ENCODE data around the gene TNMD. TPM values are rescaled to one million over a fixed set of nuclear protein-coding genes. Genes with fewer than 3 reads are reported as not detected.

The TNMD gene
- total and polyA plus RNA-seq, 2 of the 8 experiments (the other 6 are each of a cell fraction or from before 2014, with no cell fraction given), result 1.4 to 2.1 TPM

DNA sequence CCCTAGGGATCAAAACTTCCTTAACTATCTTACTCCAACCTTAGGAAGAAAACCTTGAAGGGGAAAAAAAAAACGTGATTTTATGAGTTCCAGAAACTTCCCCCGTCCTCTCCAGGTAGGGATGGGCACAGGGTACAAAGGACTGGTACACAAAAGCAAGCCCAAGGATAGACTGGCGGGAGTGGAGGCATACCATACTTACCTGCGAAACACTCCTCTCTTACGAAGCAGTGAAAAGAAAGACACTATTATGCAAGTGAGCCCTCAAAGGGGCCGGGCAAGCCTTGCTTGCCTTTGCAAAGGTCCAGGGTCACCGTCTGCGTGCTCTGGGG is 51.2 kb downstream of the TNMD start:
- Histone ChIP-seq H3K9ac (replicated peaks in 1 of 4; ENCODE audit: extremely low read depth in 1 of 4, low read depth in 3 of 4, low read length in 3 of 4) (peak overlapping the region; percentile 60 to 94 (median 86)), H2BK15ac (ENCODE audit: low read length) (no peak overlapping the region), H2AK5ac (ENCODE audit: low read depth, low read length) (no peak overlapping the region; the same call in 1 of the 2 replicates), H3K56ac (replicated peaks; ENCODE audit: insufficient read length, low read depth, low read length) (no peak overlapping the region), H3K4me1 (replicated peaks in 1 of 4; ENCODE audit: control insufficient read depth in 3 of 4, insufficient read depth in 4 of 4, low read length in 3 of 4) (peaks cover 0 to 2% (median 0%) of the 10 kb centered on the region in 4 experiments; a peak in 1 of 7 replicates), H2BK120ac (replicated peaks; ENCODE audit: low read depth, low read length) (no peak overlapping the region), H2BK12ac (ENCODE audit: low read depth, low read length) (no peak overlapping the region), H2BK5ac (ENCODE audit: low read depth, low read length) (no peak overlapping the region; the same call in 1 of the 2 replicates), H3K9me3 (ENCODE audit: insufficient read depth in 2 of 2, low read depth in 1 of 2, low read length in 1 of 2) (no peaks in the 10 kb centered on the region), H4K8ac (ENCODE audit: extremely low read depth, insufficient read depth, low read length) (peak overlapping the region; percentile 96), H3K4me2 (ENCODE audit: insufficient read depth in 1 of 2, low read depth in 2 of 2, low read length in 2 of 2) (peak overlapping the region; percentile 69 to 94), H3K27me3 (replicated peaks in 1 of 4; ENCODE audit: control insufficient read depth in 3 of 4, extremely low read depth in 1 of 4, insufficient read depth in 3 of 4, low read length in 3 of 4) (no peaks in the 10 kb centered on the region), H3K23me2 (ENCODE audit: low read depth, low read length) (no peaks in the 10 kb centered on the region), H4K5ac (ENCODE audit: insufficient read length, low read depth, low read length) (no peak overlapping the region), H2AFZ (ENCODE audit: low read length) (no peak overlapping the region; the same call in 1 of the 2 replicates), H3K36me3 (ENCODE audit: control insufficient read depth in 2 of 4, insufficient read depth in 4 of 4, low read length in 3 of 4) (peaks cover 2 to 34% (median 10%) of the 10 kb centered on the region in 4 experiments; a peak in 5 of 8 replicates), H3K14ac (ENCODE audit: insufficient read length) (no peak overlapping the region), H2BK20ac (ENCODE audit: low read length) (no peak overlapping the region), H3K4ac (replicated peaks; ENCODE audit: insufficient read length, low read depth, low read length) (no peak overlapping the region), H3K23ac (ENCODE audit: insufficient read length) (no peak overlapping the region), H3K79me1 (ENCODE audit: low read depth, low read length) (no peaks in the 10 kb centered on the region), H3K79me2 (ENCODE audit: control insufficient read depth in 1 of 2, insufficient read depth in 2 of 2, low read length in 2 of 2) (peaks cover 0 to 4% of the 10 kb centered on the region in 2 experiments; a peak in 2 of 4 replicates), H3K27ac (ENCODE audit: low read depth, low read length) (peak overlapping the region; percentile 88), H3K4me3 (ENCODE audit: extremely low read depth in 1 of 4, insufficient read depth in 2 of 4, low read depth in 3 of 4, low read length in 4 of 4) (peak overlapping the region; percentile 63 to 86 (median 75)), H4K20me1 (replicated peaks in 1 of 2; ENCODE audit: control insufficient read depth in 1 of 2, insufficient read depth in 2 of 2, low read length in 2 of 2) (no peaks in the 10 kb centered on the region), H4K91ac (replicated peaks; ENCODE audit: insufficient read length, low read length) (no peak overlapping the region), H3K18ac (ENCODE audit: extremely low read depth, low read length) (no peak overlapping the region; the same call in 1 of the 2 replicates)
- DNase-seq (ENCODE audit: low read depth in 1 of 2, low spot score in 2 of 2) (no peak), FAIRE-seq (peak; percentile 71)
- CTCF ChIA-PET (ENCODE audit: partially characterized antibody), result interaction anchor here (1.4 to 1.9 kb wide), 4 partner anchors 9 to 188 kb away, joined by 3 to 7 read pairs (median 5); no protein-coding TSS in a partner anchor
- WGBS, 2 experiments (ENCODE audit: extremely low coverage in 1 of 2, insufficient coverage in 1 of 2, insufficient read length in 1 of 2, insufficient replicate concordance in 2 of 2, low coverage in 1 of 2, low lambda C conversion rate in 2 of 2, missing lambda C conversion rate in 1 of 2), result 4% methylated on average over 8 of the region's 8 CpGs; no CpG with 5 or more reads in 1 of the 2 experiments
- POLR2A ChIA-PET (ENCODE audit: partially characterized antibody), result interaction anchor here (0.6 to 1.9 kb wide), 14 partner anchors 10 to 233 kb away, joined by 3 to 14 read pairs (median 4); no protein-coding TSS in a partner anchor
- TF ChIP-seq TAF1 (IDR thresholded peaks at IDR 0.05; ENCODE audit: low read depth, low read length) (no peak), CREB1 (IDR thresholded peaks at IDR 0.05) (no peak), RXRA (IDR thresholded peaks at IDR 0.05; ENCODE audit: insufficient read depth, low read depth, low read length) (no peak), POU5F1 (IDR thresholded peaks at IDR 0.05; ENCODE audit: low read depth, low read length) (no peak)

Measured in H1 (cell line).